Measurements from ENCODE around the gene KLC4.
"Not testable (repeated sequence)": the region's sequence is repeated elsewhere in the genome, so short reads cannot be mapped to it uniquely, and the experiment has no call there.

KLC4 gene

DNA sequence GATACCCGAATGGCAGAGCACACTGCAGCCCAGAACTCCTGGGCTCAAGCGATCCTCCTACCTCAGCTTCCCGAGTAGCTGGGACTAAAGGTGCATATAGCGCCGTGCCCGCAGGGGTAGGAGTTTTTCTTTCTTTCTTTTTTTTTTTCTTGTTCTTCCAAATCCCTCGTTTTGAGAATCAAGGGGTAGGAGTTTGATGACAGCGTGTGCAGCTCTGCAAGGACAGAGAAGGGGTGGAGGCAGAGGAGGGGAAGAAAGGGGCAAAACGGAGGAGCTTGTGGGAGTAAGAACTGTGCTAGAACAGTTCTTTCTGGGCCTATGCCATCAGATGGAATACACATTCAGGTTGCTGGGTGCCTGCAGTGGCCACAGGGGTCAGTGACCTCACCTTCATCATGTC is 22.7 kb upstream of the KLC4 start:
- Histone ChIP-seq H3K36me3 (ENCODE audit: control insufficient read depth, insufficient read depth, low read length) (peaks cover 62% of the 10 kb centered on the region), H3K27me3 (ENCODE audit: control insufficient read depth, insufficient read depth, low read length) (no peaks in the 10 kb centered on the region), H3K9me3 (ENCODE audit: control insufficient read depth, insufficient read depth, low read length) (no peaks in the 10 kb centered on the region), H3K27ac (ENCODE audit: low read depth, low read length) (no peak overlapping the region), H3K4me1 (ENCODE audit: control insufficient read depth, insufficient read depth, low read length) (no peaks in the 10 kb centered on the region), H3K9ac (ENCODE audit: low read depth, low read length) (no peak overlapping the region), H3K4me3 (ENCODE audit: low read depth, low read length) (no peak overlapping the region)

DNA sequence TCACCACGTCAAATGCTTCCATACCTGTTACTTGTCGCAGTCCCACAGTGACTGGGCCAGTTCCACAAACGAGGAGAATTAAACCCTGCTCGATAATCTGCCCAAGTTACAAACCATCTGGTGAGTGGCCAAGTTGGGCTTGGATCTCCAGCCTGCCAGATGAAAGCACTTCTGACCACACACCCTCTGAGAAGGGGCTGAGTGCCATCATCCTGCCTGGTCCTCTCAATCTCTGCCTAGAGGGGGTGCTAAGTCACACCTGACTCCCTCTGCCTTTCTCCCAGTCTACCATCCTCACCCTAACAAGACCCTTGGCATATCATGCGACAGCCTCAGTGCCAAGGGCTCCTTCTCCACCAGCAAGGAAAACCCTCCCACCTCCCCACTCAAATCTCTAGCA is 22.2 kb upstream of the KLC4 start:
- Histone ChIP-seq H3K36me3 (ENCODE audit: control insufficient read depth, insufficient read depth, low read length) (peaks cover 59% of the 10 kb centered on the region), H3K27ac (ENCODE audit: low read depth, low read length) (no peak overlapping the region), H3K9ac (ENCODE audit: low read depth, low read length) (no peak overlapping the region), H3K4me1 (ENCODE audit: control insufficient read depth, insufficient read depth, low read length) (no peaks in the 10 kb centered on the region), H3K4me3 (ENCODE audit: low read depth, low read length) (no peak overlapping the region), H3K9me3 (ENCODE audit: control insufficient read depth, insufficient read depth, low read length) (no peaks in the 10 kb centered on the region), H3K27me3 (ENCODE audit: control insufficient read depth, insufficient read depth, low read length) (no peaks in the 10 kb centered on the region)

DNA sequence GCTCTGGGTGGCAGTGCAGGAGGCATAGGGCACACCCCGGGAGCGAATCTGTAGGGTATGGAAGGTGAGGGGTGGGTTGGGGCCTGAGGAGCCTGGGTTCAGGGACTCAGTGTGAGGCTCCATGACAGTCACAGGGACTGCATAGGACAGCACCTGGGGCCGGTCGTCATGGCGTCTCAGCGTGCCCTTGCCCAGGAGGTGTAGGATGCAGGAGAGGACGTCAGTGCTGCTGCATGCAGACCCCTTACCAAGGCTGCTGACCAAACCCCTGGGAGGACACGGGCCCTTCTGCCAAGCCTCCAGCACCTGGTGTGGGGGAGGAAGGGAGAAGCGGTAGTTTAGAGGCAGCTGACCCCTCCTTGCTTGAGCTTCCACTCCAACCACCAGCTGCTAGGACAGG is 21.7 kb upstream of the KLC4 start:
- H3K4me1 ChIP-seq (ENCODE audit: control insufficient read depth, insufficient read depth, low read length) = no peaks in the 10 kb centered on the region
- no peak overlapping the region for H3K4me3 ChIP-seq (ENCODE audit: low read depth, low read length)
- H3K27ac ChIP-seq (ENCODE audit: low read depth, low read length) = no peak overlapping the region
- H3K9ac ChIP-seq (ENCODE audit: low read depth, low read length) = no peak overlapping the region
- no peaks in the 10 kb centered on the region for H3K27me3 ChIP-seq (ENCODE audit: control insufficient read depth, insufficient read depth, low read length)
- peaks cover 58% of the 10 kb centered on the region for H3K36me3 ChIP-seq (ENCODE audit: control insufficient read depth, insufficient read depth, low read length)
- no peaks in the 10 kb centered on the region for H3K9me3 ChIP-seq (ENCODE audit: control insufficient read depth, insufficient read depth, low read length)

DNA sequence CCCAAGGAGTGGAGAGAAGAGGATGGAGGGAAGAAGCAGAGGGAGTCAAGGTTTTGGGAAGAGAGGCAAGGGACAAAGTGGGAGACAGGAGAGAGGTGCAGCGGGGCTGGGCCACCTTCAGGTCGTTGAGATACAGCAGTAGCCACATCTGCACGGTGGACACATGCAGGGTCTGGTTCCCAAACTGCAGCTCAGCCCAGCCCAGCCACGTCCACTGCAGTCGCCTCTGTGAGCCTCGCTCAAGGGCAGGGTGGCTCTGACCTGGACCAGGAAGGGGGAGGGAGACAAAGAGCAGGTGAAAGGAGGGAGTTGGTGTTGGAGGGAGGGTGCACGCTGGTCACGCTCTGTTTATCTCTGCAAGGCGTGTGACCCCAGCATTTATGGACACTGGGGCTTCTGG is 20.7 kb upstream of the KLC4 start:
- Histone ChIP-seq H3K27me3 (ENCODE audit: control insufficient read depth, insufficient read depth, low read length) (no peaks in the 10 kb centered on the region), H3K27ac (ENCODE audit: low read depth, low read length) (no peak overlapping the region), H3K9me3 (ENCODE audit: control insufficient read depth, insufficient read depth, low read length) (no peaks in the 10 kb centered on the region), H3K9ac (ENCODE audit: low read depth, low read length) (no peak overlapping the region), H3K4me1 (ENCODE audit: control insufficient read depth, insufficient read depth, low read length) (no peaks in the 10 kb centered on the region), H3K4me3 (ENCODE audit: low read depth, low read length) (no peak overlapping the region), H3K36me3 (ENCODE audit: control insufficient read depth, insufficient read depth, low read length) (peaks cover 61% of the 10 kb centered on the region)

DNA sequence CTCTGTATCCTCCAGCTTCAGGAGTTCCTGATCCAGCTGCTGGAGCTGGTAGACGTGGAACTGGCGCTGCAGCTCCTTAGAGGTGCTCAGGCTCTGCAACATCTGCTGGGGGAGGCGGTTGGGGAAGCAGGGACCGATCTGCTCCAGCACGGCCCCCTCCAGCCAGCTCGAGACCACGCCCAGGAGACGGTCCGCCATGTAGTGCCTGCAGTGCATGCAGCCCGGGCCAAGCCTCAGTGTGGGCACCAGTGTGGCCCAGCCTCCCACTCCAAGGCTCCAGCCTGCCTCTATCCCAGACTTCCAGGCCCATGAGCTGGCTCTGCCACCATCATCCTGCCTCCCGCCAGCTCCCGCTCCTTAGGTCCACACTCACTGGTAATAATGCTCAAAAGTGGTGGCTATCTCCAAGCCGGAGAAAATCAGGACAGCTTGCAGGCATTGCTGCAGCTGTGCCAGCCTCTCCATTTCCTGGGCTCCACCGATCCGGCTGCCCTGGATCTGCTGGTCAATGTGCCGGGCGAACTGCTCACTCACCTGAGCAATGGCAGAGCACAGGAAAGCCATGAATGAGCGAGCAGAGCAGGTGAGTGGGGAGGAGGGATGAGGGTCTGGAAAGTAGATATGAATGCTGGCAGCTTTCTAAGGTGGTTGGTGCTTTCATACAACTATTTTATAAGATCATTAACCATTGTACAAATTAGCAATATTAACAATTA is 18.7 kb upstream of the KLC4 start:
- H3K9me3 ChIP-seq (ENCODE audit: control insufficient read depth, insufficient read depth, low read length) = no peaks in the 10 kb centered on the region
- no peaks in the 10 kb centered on the region for H3K27me3 ChIP-seq (ENCODE audit: control insufficient read depth, insufficient read depth, low read length)
- no peak overlapping the region for H3K27ac ChIP-seq (ENCODE audit: low read depth, low read length)
- H3K4me1 ChIP-seq (ENCODE audit: control insufficient read depth, insufficient read depth, low read length) = no peaks in the 10 kb centered on the region
- H3K9ac ChIP-seq (ENCODE audit: low read depth, low read length) = no peak overlapping the region
- peaks cover 54% of the 10 kb centered on the region for H3K36me3 ChIP-seq (ENCODE audit: control insufficient read depth, insufficient read depth, low read length)
- H3K4me3 ChIP-seq (ENCODE audit: low read depth, low read length) = no peak overlapping the region

DNA sequence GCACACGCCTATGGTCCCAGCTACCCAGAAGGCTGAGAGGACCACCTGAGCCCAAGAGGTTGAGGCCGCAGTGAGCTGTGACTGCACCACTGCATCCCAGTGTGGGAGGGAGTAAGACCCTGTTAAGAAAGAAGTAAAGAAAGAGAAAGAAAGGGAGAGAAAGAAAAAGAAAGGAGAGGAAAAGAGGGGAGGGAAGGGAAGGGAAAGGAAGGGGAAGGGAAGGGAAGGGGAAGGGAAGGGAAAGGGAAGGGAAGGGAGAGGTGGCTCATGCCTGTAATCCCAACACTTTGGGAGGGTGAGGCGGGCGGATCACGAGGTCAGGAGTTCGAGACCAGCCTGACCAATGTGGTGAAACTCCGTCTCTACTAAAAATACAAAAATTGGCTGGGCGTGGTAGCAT is 18.0 kb upstream of the KLC4 start:
- H3K9me3 ChIP-seq (ENCODE audit: control insufficient read depth, insufficient read depth, low read length); H3K4me3 ChIP-seq (ENCODE audit: low read depth, low read length); H3K9ac ChIP-seq (ENCODE audit: low read depth, low read length); H3K27ac ChIP-seq (ENCODE audit: low read depth, low read length); H3K27me3 ChIP-seq (ENCODE audit: control insufficient read depth, insufficient read depth, low read length); H3K4me1 ChIP-seq (ENCODE audit: control insufficient read depth, insufficient read depth, low read length): not testable (repeated sequence)
- peaks cover 58% of the 10 kb centered on the region for H3K36me3 ChIP-seq (ENCODE audit: control insufficient read depth, insufficient read depth, low read length)

DNA sequence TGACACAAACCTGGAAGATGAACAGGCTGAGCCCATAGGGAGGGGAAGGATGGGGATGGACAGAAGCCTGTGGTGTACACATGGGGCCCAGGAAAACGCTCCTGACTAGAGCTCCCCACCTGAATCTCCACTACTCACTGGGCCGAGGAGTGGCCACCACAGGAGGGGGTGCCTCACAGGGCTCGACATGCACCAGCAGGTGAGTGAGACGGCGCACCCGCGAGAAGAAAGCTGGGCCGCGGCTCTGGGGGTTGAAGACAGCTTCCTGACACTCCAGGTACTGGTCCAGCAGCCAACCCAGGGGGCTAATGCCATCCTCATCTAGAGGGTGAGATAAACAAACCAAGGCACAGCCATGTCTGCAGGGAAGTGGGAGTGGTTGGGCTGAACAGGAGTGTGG is 16.1 kb upstream of the KLC4 start:
- no peak overlapping the region for H3K4me3 ChIP-seq (ENCODE audit: low read depth, low read length)
- H3K27me3 ChIP-seq (ENCODE audit: control insufficient read depth, insufficient read depth, low read length) = no peaks in the 10 kb centered on the region
- no peaks in the 10 kb centered on the region for H3K4me1 ChIP-seq (ENCODE audit: control insufficient read depth, insufficient read depth, low read length)
- H3K27ac ChIP-seq (ENCODE audit: low read depth, low read length) = no peak overlapping the region
- H3K9ac ChIP-seq (ENCODE audit: low read depth, low read length) = no peak overlapping the region
- H3K36me3 ChIP-seq (ENCODE audit: control insufficient read depth, insufficient read depth, low read length) = peaks cover 52% of the 10 kb centered on the region
- no peaks in the 10 kb centered on the region for H3K9me3 ChIP-seq (ENCODE audit: control insufficient read depth, insufficient read depth, low read length)

DNA sequence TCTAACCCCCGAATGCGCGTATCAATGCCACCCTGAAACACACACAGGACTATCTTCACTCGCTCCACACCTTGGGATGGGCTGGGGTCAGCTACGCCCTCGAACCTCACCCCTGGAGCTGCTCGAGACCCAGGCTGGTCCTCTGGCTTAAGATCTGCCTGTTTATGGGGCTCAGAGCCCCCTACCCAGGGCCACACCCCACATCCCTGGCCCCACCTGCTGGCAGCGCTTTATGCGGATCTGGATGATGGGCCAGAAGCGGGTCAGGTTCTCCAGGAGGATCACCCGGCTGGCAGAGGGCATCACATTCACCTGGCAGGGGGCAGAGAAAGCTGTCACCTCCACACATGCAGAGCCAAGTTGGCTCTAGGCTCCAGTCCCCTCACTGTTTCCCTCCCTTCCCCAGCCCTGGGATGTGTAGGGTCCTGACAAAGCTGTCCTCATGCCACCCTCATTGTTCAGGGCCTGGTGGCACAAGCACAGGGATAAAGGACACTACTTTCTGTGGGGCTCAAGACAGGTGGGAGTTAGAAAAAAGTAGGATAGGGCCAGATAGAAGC is 14.0 kb upstream of the KLC4 start:
- no peaks in the 10 kb centered on the region for H3K27me3 ChIP-seq (ENCODE audit: control insufficient read depth, insufficient read depth, low read length)
- H3K9me3 ChIP-seq (ENCODE audit: control insufficient read depth, insufficient read depth, low read length) = no peaks in the 10 kb centered on the region
- peaks cover 65% of the 10 kb centered on the region for H3K36me3 ChIP-seq (ENCODE audit: control insufficient read depth, insufficient read depth, low read length)
- no peak overlapping the region for H3K4me3 ChIP-seq (ENCODE audit: low read depth, low read length)
- no peaks in the 10 kb centered on the region for H3K4me1 ChIP-seq (ENCODE audit: control insufficient read depth, insufficient read depth, low read length)
- no peak overlapping the region for H3K27ac ChIP-seq (ENCODE audit: low read depth, low read length)
- H3K9ac ChIP-seq (ENCODE audit: low read depth, low read length) = no peak overlapping the region

DNA sequence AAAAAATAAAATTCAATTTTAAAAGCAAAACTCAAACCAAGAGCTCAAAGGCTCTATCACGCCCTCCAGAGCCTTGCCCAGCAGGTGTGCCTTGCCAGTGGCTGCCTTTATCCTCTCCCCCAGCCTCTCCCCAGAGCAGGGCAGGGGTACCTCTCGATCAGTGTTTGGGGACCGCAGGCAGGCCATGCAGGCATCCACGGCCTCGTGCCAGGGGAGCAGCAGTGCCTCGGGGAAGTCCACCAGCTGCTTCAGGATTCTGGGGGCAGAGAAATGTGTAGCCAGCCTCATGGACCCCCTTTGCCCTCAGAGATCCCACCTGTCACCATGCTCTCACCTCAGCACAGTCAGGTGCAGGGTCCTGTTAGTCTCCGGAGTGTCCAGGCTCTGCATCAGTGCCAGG is 11.4 kb upstream of the KLC4 start:
- Histone ChIP-seq H3K4me3 (ENCODE audit: low read depth, low read length) (no peak overlapping the region), H3K27me3 (ENCODE audit: control insufficient read depth, insufficient read depth, low read length) (no peaks in the 10 kb centered on the region), H3K27ac (ENCODE audit: low read depth, low read length) (no peak overlapping the region), H3K9me3 (ENCODE audit: control insufficient read depth, insufficient read depth, low read length) (no peaks in the 10 kb centered on the region), H3K4me1 (ENCODE audit: control insufficient read depth, insufficient read depth, low read length) (peaks cover 5% of the 10 kb centered on the region), H3K36me3 (ENCODE audit: control insufficient read depth, insufficient read depth, low read length) (peaks cover 59% of the 10 kb centered on the region), H3K9ac (ENCODE audit: low read depth, low read length) (no peak overlapping the region)

DNA sequence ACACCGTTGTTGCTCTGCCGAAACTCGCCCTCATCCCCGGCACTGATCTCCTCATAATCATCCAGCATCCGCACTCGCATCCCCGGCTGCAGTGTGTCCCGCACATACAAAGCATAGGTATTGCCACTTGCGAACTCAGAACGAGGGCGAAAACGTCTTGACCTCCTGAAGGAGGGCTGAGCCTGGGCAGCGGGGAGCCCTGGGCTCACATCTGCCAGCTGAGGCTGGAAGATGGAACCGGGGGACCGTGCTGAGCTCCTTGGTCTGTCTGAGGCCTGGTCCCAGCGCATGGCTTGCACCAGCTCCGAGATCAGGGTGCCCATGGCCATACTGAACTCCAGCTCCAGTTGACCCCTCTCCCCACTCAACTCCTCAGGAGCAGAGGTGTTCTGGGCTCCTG is 8.4 kb upstream of the KLC4 start:
- no peak overlapping the region for H3K4me3 ChIP-seq (ENCODE audit: low read depth, low read length)
- no peak overlapping the region for H3K9ac ChIP-seq (ENCODE audit: low read depth, low read length)
- H3K27me3 ChIP-seq (ENCODE audit: control insufficient read depth, insufficient read depth, low read length) = no peaks in the 10 kb centered on the region
- H3K36me3 ChIP-seq (ENCODE audit: control insufficient read depth, insufficient read depth, low read length) = peaks cover 52% of the 10 kb centered on the region
- H3K4me1 ChIP-seq (ENCODE audit: control insufficient read depth, insufficient read depth, low read length) = peaks cover 9% of the 10 kb centered on the region
- no peaks in the 10 kb centered on the region for H3K9me3 ChIP-seq (ENCODE audit: control insufficient read depth, insufficient read depth, low read length)
- no peak overlapping the region for H3K27ac ChIP-seq (ENCODE audit: low read depth, low read length)

DNA sequence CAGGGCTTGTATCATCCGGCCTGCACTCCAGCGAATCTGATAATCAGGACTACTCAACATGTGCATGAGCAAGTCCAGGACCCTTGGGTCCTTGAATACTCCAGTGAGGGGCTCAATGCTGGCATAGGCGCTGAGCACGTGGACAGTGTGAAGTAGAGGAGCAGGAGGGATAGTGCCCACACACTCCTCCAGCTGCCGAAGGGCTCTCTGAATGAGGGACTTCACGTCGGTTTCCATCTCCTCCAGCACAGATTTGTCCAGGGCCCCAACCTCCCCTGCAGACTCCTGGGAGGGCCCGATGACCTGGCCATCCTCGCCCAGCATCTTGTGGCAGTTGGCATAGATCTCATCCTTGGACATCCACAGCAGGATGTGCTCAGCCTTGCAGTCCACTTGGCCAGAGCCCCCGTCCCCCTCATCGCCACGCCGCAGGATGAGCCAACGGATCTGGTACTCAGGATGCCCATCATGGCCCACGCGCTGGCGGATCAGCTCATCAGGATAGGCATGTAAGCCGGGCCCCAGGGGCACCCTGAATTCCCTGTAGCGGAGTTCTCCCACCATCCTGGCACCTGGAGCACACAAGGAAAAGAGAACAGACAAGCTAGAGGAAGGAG is 7.1 kb upstream of the KLC4 start:
- peak overlapping the region; percentile 97 for H3K4me3 ChIP-seq (ENCODE audit: low read depth, low read length)

More for the DNA sequence above, 7.1 kb upstream of the KLC4 start:
- peaks cover 9% of the 10 kb centered on the region for H3K4me1 ChIP-seq (ENCODE audit: control insufficient read depth, insufficient read depth, low read length)
- H3K9ac ChIP-seq (ENCODE audit: low read depth, low read length) = peak overlapping the region; percentile 94; the same call in 1 of the 2 replicates
- peak overlapping the region; percentile 90 for H3K27ac ChIP-seq (ENCODE audit: low read depth, low read length)
- H3K27me3 ChIP-seq (ENCODE audit: control insufficient read depth, insufficient read depth, low read length) = no peaks in the 10 kb centered on the region
- peaks cover 53% of the 10 kb centered on the region for H3K36me3 ChIP-seq (ENCODE audit: control insufficient read depth, insufficient read depth, low read length)
- H3K9me3 ChIP-seq (ENCODE audit: control insufficient read depth, insufficient read depth, low read length) = no peaks in the 10 kb centered on the region

All from HUES48 (cell line).